Activated naive CD8-positive, alpha-beta T cell treated with anti-CD3 and anti-CD28 coated beads, Interleukin-2, amount 10 ng/mL, durations not matched to agents 7 days and 5 days (primary cell): ENCODE data around the gene RNF4. TPM values are rescaled to one million over a fixed set of nuclear protein-coding genes. Genes with fewer than 3 reads are reported as not detected.
A peak's percentile ranks its signal among the peaks of the same experiment; 100 is the strongest.
"Not testable (repeated sequence)": the region's sequence is repeated elsewhere in the genome, so short reads cannot be mapped to it uniquely, and the experiment has no call there.

Experiments
- ATAC-seq: fragments of 150-1000 bp; cut with Tn5 transposase; one replicate; pipeline ENCODE4 v1.10.0; 2021; ENCODE audit warnings: low read depth, moderate library complexity
- POLR2A ChIA-PET: fragments of 350-600 bp; sonication (Branson Sonifier 250); formaldehyde crosslinking; loops from one replicate; lab custom pipeline; 2021; ENCODE audit warnings: antibody characterized with exemption; lab: Charles Lee
- DNase-seq: peaks from one replicate; pipeline ENCODE4 v3.0.0; 2021
- H3K27ac Mint-ChIP-seq: one replicate; pipeline ENCODE4 v1.8.0; 2022; ENCODE audit warnings: mild to moderate bottlenecking, mixed read lengths
- H3K27me3 Mint-ChIP-seq: one replicate; pipeline ENCODE4 v1.8.0; 2022; ENCODE audit warnings: mild to moderate bottlenecking, moderate library complexity, mixed read lengths
- H3K36me3 Mint-ChIP-seq: one replicate; pipeline ENCODE4 v1.8.0; 2021; ENCODE audit warnings: mild to moderate bottlenecking, mixed read lengths
- H3K4me1 Mint-ChIP-seq: one replicate; pipeline ENCODE4 v1.8.0; 2021; ENCODE audit warnings: mixed read lengths
- H3K4me3 Mint-ChIP-seq: one replicate; pipeline ENCODE4 v1.8.0; 2022; ENCODE audit warnings: mild to moderate bottlenecking, moderate library complexity, mixed read lengths
- H3K9me3 Mint-ChIP-seq: one replicate; pipeline ENCODE4 v1.8.0; 2021; ENCODE audit warnings: mixed read lengths
- total RNA-seq, 2 experiments: library from RNA; stranded (reverse); gene quantifications; one replicate each; pipeline ENCODE4 v1.2.3, GENCODE V29; 2021

The RNF4 gene
- total RNA-seq, 2 experiments from 2014 or later, result 103 to 109 TPM

- ATAC-seq, H3K9me3 Mint-ChIP-seq, H3K36me3 Mint-ChIP-seq, DNase-seq, POLR2A ChIA-PET, H3K27ac Mint-ChIP-seq, H3K27me3 Mint-ChIP-seq, H3K4me1 Mint-ChIP-seq, H3K4me3 Mint-ChIP-seq: not testable (repeated sequence)
Observed at GRCh38 chr4:2429945-2430757, 38.8 kb upstream of the RNF4 start.

- no peaks in the 10 kb centered on the region for H3K36me3 Mint-ChIP-seq
- H3K27me3 Mint-ChIP-seq, result peaks cover 5% of the 10 kb centered on the region
- H3K9me3 Mint-ChIP-seq, result no peaks in the 10 kb centered on the region
- H3K4me3 Mint-ChIP-seq, result no peak overlapping the region
- no peak for DNase-seq
- no peak overlapping the region for H3K27ac Mint-ChIP-seq
- POLR2A ChIA-PET, result interaction anchor here (0.7 kb wide), 1 partner anchor 104 kb away, joined by 3 read pairs; no protein-coding TSS in a partner anchor
- ATAC-seq, result no peak
- no peaks in the 10 kb centered on the region for H3K4me1 Mint-ChIP-seq
Observed at GRCh38 chr4:2432004-2432403, 36.9 kb upstream of the RNF4 start.

GRCh38 chr4:2432991-2433530 is 35.8 kb upstream of the RNF4 start:
- Mint-ChIP-seq H3K27me3 (peaks cover 5% of the 10 kb centered on the region), H3K9me3 (no peaks in the 10 kb centered on the region), H3K27ac (no peak overlapping the region), H3K4me3 (no peak overlapping the region), H3K36me3 (no peaks in the 10 kb centered on the region), H3K4me1 (no peaks in the 10 kb centered on the region)
- DNase-seq (no peak), ATAC-seq (no peak)
- POLR2A ChIA-PET, result no interaction called here

GRCh38 chr4:2433609-2434350 is 35.1 kb upstream of the RNF4 start:
- Mint-ChIP-seq H3K36me3 (no peaks in the 10 kb centered on the region), H3K4me3 (no peak overlapping the region), H3K27ac (no peak overlapping the region), H3K4me1 (no peaks in the 10 kb centered on the region), H3K9me3 (no peaks in the 10 kb centered on the region), H3K27me3 (peaks cover 5% of the 10 kb centered on the region)
- DNase-seq (no peak), ATAC-seq (no peak)
- POLR2A ChIA-PET, result no interaction called here

- no peaks in the 10 kb centered on the region for H3K36me3 Mint-ChIP-seq
- no peaks in the 10 kb centered on the region for H3K9me3 Mint-ChIP-seq
- no peak overlapping the region for H3K27ac Mint-ChIP-seq
- H3K4me1 Mint-ChIP-seq, result no peaks in the 10 kb centered on the region
- DNase-seq, result no peak
- H3K27me3 Mint-ChIP-seq, result peaks cover 5% of the 10 kb centered on the region
- POLR2A ChIA-PET, result no interaction called here
- ATAC-seq, result no peak
- no peak overlapping the region for H3K4me3 Mint-ChIP-seq
Observed at GRCh38 chr4:2434420-2434819, 34.5 kb upstream of the RNF4 start.

GRCh38 chr4:2436301-2436700 is 32.6 kb upstream of the RNF4 start:
- no peak overlapping the region for H3K27ac Mint-ChIP-seq
- peaks cover 2% of the 10 kb centered on the region for H3K27me3 Mint-ChIP-seq
- POLR2A ChIA-PET, result interaction anchor here (0.6 kb wide), 1 partner anchor 227 kb away, joined by 7 read pairs; no protein-coding TSS in a partner anchor
- DNase-seq (no peak), ATAC-seq (no peak)
- H3K9me3 Mint-ChIP-seq, result no peaks in the 10 kb centered on the region
- no peaks in the 10 kb centered on the region for H3K36me3 Mint-ChIP-seq
- no peak overlapping the region for H3K4me3 Mint-ChIP-seq
- no peaks in the 10 kb centered on the region for H3K4me1 Mint-ChIP-seq

GRCh38 chr4:2436761-2437474 is 32.0 kb upstream of the RNF4 start:
- Mint-ChIP-seq H3K4me1 (peaks cover 3% of the 10 kb centered on the region), H3K27ac (no peak overlapping the region), H3K9me3 (no peaks in the 10 kb centered on the region), H3K4me3 (no peak overlapping the region), H3K27me3 (peaks cover 2% of the 10 kb centered on the region), H3K36me3 (no peaks in the 10 kb centered on the region)
- POLR2A ChIA-PET, result interaction anchor here (0.6 kb wide), 1 partner anchor 227 kb away, joined by 7 read pairs; no protein-coding TSS in a partner anchor
- no peak for ATAC-seq
- DNase-seq, result no peak

- no peaks in the 10 kb centered on the region for H3K36me3 Mint-ChIP-seq
- H3K27me3 Mint-ChIP-seq, result peaks cover 2% of the 10 kb centered on the region
Observed at GRCh38 chr4:2437475-2438215, 31.3 kb upstream of the RNF4 start.

GRCh38 chr4:2438822-2439718 is 29.8 kb upstream of the RNF4 start:
- POLR2A ChIA-PET, result no interaction called here
- H3K9me3 Mint-ChIP-seq, result no peaks in the 10 kb centered on the region
- H3K4me3 Mint-ChIP-seq, result no peak overlapping the region
- H3K4me1 Mint-ChIP-seq, result peaks cover 3% of the 10 kb centered on the region
- DNase-seq (no peak), ATAC-seq (no peak)
- H3K27me3 Mint-ChIP-seq, result no peaks in the 10 kb centered on the region
- H3K36me3 Mint-ChIP-seq, result no peaks in the 10 kb centered on the region
- H3K27ac Mint-ChIP-seq, result no peak overlapping the region

More at GRCh38 chr4:2437475-2438215, 31.3 kb upstream of the RNF4 start:
- no peak overlapping the region for H3K4me3 Mint-ChIP-seq
- H3K9me3 Mint-ChIP-seq, result no peaks in the 10 kb centered on the region
- DNase-seq (no peak), ATAC-seq (no peak)
- POLR2A ChIA-PET, result no interaction called here
- peaks cover 3% of the 10 kb centered on the region for H3K4me1 Mint-ChIP-seq
- no peak overlapping the region for H3K27ac Mint-ChIP-seq

- Mint-ChIP-seq H3K27ac (peak overlapping the region; percentile 80), H3K27me3 (no peaks in the 10 kb centered on the region), H3K9me3 (no peaks in the 10 kb centered on the region), H3K4me1 (peaks cover 3% of the 10 kb centered on the region), H3K4me3 (no peak overlapping the region), H3K36me3 (no peaks in the 10 kb centered on the region)
- DNase-seq (peak; percentile 78), ATAC-seq (peak; percentile 93)
- POLR2A ChIA-PET, result interaction anchor here (0.7 to 1.5 kb wide), 3 partner anchors 27 to 94 kb away, joined by 3 to 5 read pairs (median 4); partner anchors contain the start of genes FAM193A and RNF4
Observed at GRCh38 chr4:2441393-2442174, 27.3 kb upstream of the RNF4 start.
